Gastrocnemius medialis (tissue), 4 donors: Measurements from ENCODE around the gene TTC4. TPM values are rescaled to one million over a fixed set of nuclear protein-coding genes. Genes with fewer than 3 reads are reported as not detected.

Experiments
- ATAC-seq, 2 donors: fragments of 150-250 bp; one replicate each; pipeline ENCODE4 v1.9.1; 2016
- DNase-seq, 2 donors: peaks; one replicate each; pipeline ENCODE4 v3.0.0-alpha.2; 2019
- H3K27ac ChIP-seq, 4 donors: fragments of 200-600 bp; sonication (generic); 1 replicate in 1 of 4; 2 replicates in 3 of 4; pipeline ENCODE4 v1.5.1; 2016 to 2018; ENCODE audit warnings: mild to moderate bottlenecking in 2 of 4, moderate library complexity in 1 of 4
- H3K27me3 ChIP-seq, 3 donors: fragments of 200-600 bp; sonication (generic) in 2 of 3; 1 replicate in 1 of 3; 2 replicates in 2 of 3; pipeline versions ENCODE4 v1.5.1 to v1.6.0; 2016 to 2019; ENCODE audit warnings: mild to moderate bottlenecking in 1 of 3, moderate library complexity in 1 of 3
- H3K36me3 ChIP-seq, 2 donors: fragments of 200-600 bp; sonication (generic) in 1 of 2; one replicate each; pipeline ENCODE4 v1.5.1; 2017 to 2018
- H3K4me1 ChIP-seq, 2 donors: fragments of 200-600 bp; sonication (generic) in 1 of 2; one replicate each; pipeline ENCODE4 v1.5.1; 2016 to 2017; ENCODE audit warnings: mild to moderate bottlenecking in 2 of 2
- H3K4me3 ChIP-seq, 4 donors: fragments of 200-600 bp; sonication (generic) in 3 of 4; 1 replicate in 1 of 4; 2 replicates in 3 of 4; pipeline ENCODE4 v1.5.1; 2016 to 2019; ENCODE audit warnings: mild to moderate bottlenecking in 2 of 4
- H3K9me3 ChIP-seq, 3 donors: fragments of 200-600 bp; sonication (generic) in 2 of 3; 1 replicate in 1 of 3; 2 replicates in 2 of 3; pipeline ENCODE4 v1.5.1; 2016 to 2019
- CTCF ChIP-seq, 5 experiments: fragments of 450-650 bp in 3 of 5; fragments of 200-600 bp in 2 of 5; sonication (generic) in 2 of 5; IDR thresholded peaks in 4 of 5; conservative IDR thresholded peaks in 1 of 5; 1 replicate in 4 of 5; 2 replicates in 1 of 5; pipeline ENCODE4 v1.5.1; 2016 to 2019; ENCODE audit warnings: antibody characterized with exemption in 5 of 5, mild to moderate bottlenecking in 3 of 5, moderate library complexity in 3 of 5
- POLR2A ChIP-seq, 2 donors: fragments of 450-650 bp; IDR thresholded peaks; one replicate each; pipeline ENCODE4 v1.6.1; 2017; ENCODE audit warnings: antibody characterized with exemption in 2 of 2, mild to moderate bottlenecking in 2 of 2, moderate library complexity in 2 of 2
- in situ Hi-C, 4 donors: fragments of 200-750 bp; cut with MboI; loops; one replicate each; pipeline versions ENCODE4 v1.15.0 to v1.8.0; 2017; ENCODE audit warnings: low sequenced_read_pairs in 4 of 4
- intact Hi-C: fragments of 100-400 bp; cut with DNase I; formaldehyde crosslinking; loops from one replicate; pipeline ENCODE4 v1.15.1; 2023; ENCODE audit warnings: low total_unique reads
- total RNA-seq, 4 donors: library from RNA; depleted of rRNA; stranded (reverse); fragments of >200 nt; gene quantifications; one replicate each; pipeline versions ENCODE4 v1.1.0 to v1.2.3, GENCODE V29; 2016

Gene TTC4
- total RNA-seq, 4 donors from 2014 or later, result 26.7 to 44.3 (median 31.4) TPM

GRCh38 chr1:54766726-54767125, 51.1 kb downstream of the TTC4 start:
- Histone ChIP-seq H3K9me3 (no peaks in the 10 kb centered on the region), H3K27me3 (no peaks in the 10 kb centered on the region), H3K4me3 (no peak overlapping the region), H3K4me1 (peaks cover 6 to 9% of the 10 kb centered on the region in 2 donors), H3K36me3 (no peaks in the 10 kb centered on the region), H3K27ac (no peak overlapping the region)
- TF ChIP-seq POLR2A (IDR thresholded peaks at IDR 0.05) (no peak), CTCF (IDR thresholded peaks at IDR 0.05 in 4 of 5, conservative IDR thresholded peaks at IDR 0.05 in 1 of 5) (no peak)
- ATAC-seq (no peak), DNase-seq (no peak)
- intact Hi-C loops (no loop called here), in situ Hi-C loops (loop anchor here in 1 of 4 donors (25.0 kb wide), 2 partner anchors 704 to 904 kb away; partner anchors contain the start of genes TCEANC2 and TMEM59)

GRCh38 chr1:54767526-54767925, 51.9 kb downstream of the TTC4 start:
- no peaks in the 10 kb centered on the region for H3K36me3 ChIP-seq
- ATAC-seq (no peak), DNase-seq (no peak)
- H3K27me3 ChIP-seq, result no peaks in the 10 kb centered on the region
- no peak overlapping the region for H3K4me3 ChIP-seq
- in situ Hi-C loops (loop anchor here in 1 of 4 donors (25.0 kb wide), 2 partner anchors 705 to 905 kb away; partner anchors contain the start of genes TCEANC2 and TMEM59), intact Hi-C loops (no loop called here)
- H3K9me3 ChIP-seq, result no peaks in the 10 kb centered on the region
- H3K4me1 ChIP-seq, result peaks cover 6 to 9% of the 10 kb centered on the region in 2 donors
- no peak overlapping the region for H3K27ac ChIP-seq
- no peak for TF ChIP-seq CTCF (IDR thresholded peaks at IDR 0.05 in 4 of 5, conservative IDR thresholded peaks at IDR 0.05 in 1 of 5)
- no peak for TF ChIP-seq POLR2A (IDR thresholded peaks at IDR 0.05)

- Histone ChIP-seq H3K36me3 (no peaks in the 10 kb centered on the region), H3K27me3 (no peaks in the 10 kb centered on the region), H3K27ac (no peak overlapping the region), H3K4me1 (peaks cover 6 to 7% of the 10 kb centered on the region in 2 donors), H3K4me3 (no peak overlapping the region), H3K9me3 (no peaks in the 10 kb centered on the region)
- in situ Hi-C loops (loop anchor here in 1 of 4 donors (25.0 kb wide), 2 partner anchors 706 to 906 kb away; partner anchors contain the start of genes TCEANC2 and TMEM59), intact Hi-C loops (no loop called here)
- TF ChIP-seq POLR2A (IDR thresholded peaks at IDR 0.05) (no peak), CTCF (IDR thresholded peaks at IDR 0.05 in 4 of 5, conservative IDR thresholded peaks at IDR 0.05 in 1 of 5) (no peak)
- ATAC-seq (no peak), DNase-seq (no peak)
These were observed 52.4 kb downstream of the TTC4 start for GRCh38 chr1:54768093-54768492.

- Histone ChIP-seq H3K9me3 (no peaks in the 10 kb centered on the region), H3K36me3 (no peaks in the 10 kb centered on the region), H3K4me1 (no peaks in the 10 kb centered on the region), H3K27ac (no peak overlapping the region), H3K27me3 (no peaks in the 10 kb centered on the region), H3K4me3 (no peak overlapping the region)
- in situ Hi-C loops (loop anchor here in 1 of 4 donors (25.0 kb wide), 2 partner anchors 711 to 911 kb away; partner anchors contain the start of genes TCEANC2 and TMEM59), intact Hi-C loops (no loop called here)
- TF ChIP-seq CTCF (IDR thresholded peaks at IDR 0.05 in 4 of 5, conservative IDR thresholded peaks at IDR 0.05 in 1 of 5), result no peak
- TF ChIP-seq POLR2A (IDR thresholded peaks at IDR 0.05), result no peak
- ATAC-seq, result no peak
- DNase-seq, result no peak
These were observed 57.3 kb downstream of the TTC4 start for GRCh38 chr1:54772951-54773350.
